Activated effector memory CD4-positive, alpha-beta T cell treated with anti-CD3 and anti-CD28 coated beads, Interleukin-2, amount 50 U/mL, for 16 hours (primary cell): ENCODE measurements around the gene CEP128.
"Not testable (repeated sequence)": the region's sequence is repeated elsewhere in the genome, so short reads cannot be mapped to it uniquely, and the experiment has no call there.

Experiments
- DNase-seq: peaks from one replicate; pipeline ENCODE4 v3.0.0-alpha.2; 2020

Gene CEP128

GRCh38 chr14:80951491-80951890 is 10.0 kb upstream of the CEP128 start:
- DNase-seq = no peak

- DNase-seq = no peak
These were observed 6.8 kb upstream of the CEP128 start for GRCh38 chr14:80948291-80948690.

GRCh38 chr14:80946797-80947196 is 5.3 kb upstream of the CEP128 start:
- DNase-seq = no peak

- DNase-seq = no peak
These were observed 4.6 kb upstream of the CEP128 start for GRCh38 chr14:80946187-80946586.

- DNase-seq = no peak
These were observed 3.5 kb upstream of the CEP128 start for GRCh38 chr14:80944861-80945617.

GRCh38 chr14:80942191-80942600 is 658 bp upstream of the CEP128 start:
- DNase-seq = no peak

GRCh38 chr14:80940146-80940545 is 1.4 kb downstream of the CEP128 start:
- no peak for DNase-seq

- DNase-seq = no peak
These were observed 7.9 kb downstream of the CEP128 start for GRCh38 chr14:80933686-80934085.

- no peak for DNase-seq
These were observed 8.3 kb downstream of the CEP128 start for GRCh38 chr14:80933282-80933681.

- DNase-seq = peak; percentile 80
These were observed 10.6 kb downstream of the CEP128 start for GRCh38 chr14:80930836-80931389.

GRCh38 chr14:80930095-80930494 is 11.4 kb downstream of the CEP128 start:
- no peak for DNase-seq

- no peak for DNase-seq
These were observed 14.2 kb downstream of the CEP128 start for GRCh38 chr14:80927083-80927989.

- DNase-seq = no peak
These were observed 15.0 kb downstream of the CEP128 start for GRCh38 chr14:80926397-80927082.

- DNase-seq = no peak
These were observed 17.0 kb downstream of the CEP128 start for GRCh38 chr14:80924365-80925103.

GRCh38 chr14:80923368-80923767 is 18.2 kb downstream of the CEP128 start:
- DNase-seq = no peak

GRCh38 chr14:80919622-80920021 is 21.9 kb downstream of the CEP128 start:
- DNase-seq = no peak

- not testable (repeated sequence) for DNase-seq
These were observed 29.5 kb downstream of the CEP128 start for GRCh38 chr14:80912013-80912412.

GRCh38 chr14:80906946-80907345 is 34.6 kb downstream of the CEP128 start:
- no peak for DNase-seq

- DNase-seq = no peak
These were observed 35.2 kb downstream of the CEP128 start for GRCh38 chr14:80906336-80906735.

GRCh38 chr14:80902608-80903007 is 38.9 kb downstream of the CEP128 start:
- no peak for DNase-seq

- DNase-seq = no peak
These were observed 39.7 kb downstream of the CEP128 start for GRCh38 chr14:80901822-80902221.

- no peak for DNase-seq
These were observed 40.3 kb downstream of the CEP128 start for GRCh38 chr14:80901260-80901659.
